22Rv1 (cell line): Measurements from ENCODE around the gene TRANK1.

ENCODE experiments used
- ZFX ChIP-seq: fragments of 450-650 bp; IDR thresholded peaks from 2 replicates; pipeline ENCODE4 v1.6.1; 2017; ENCODE audit warnings: antibody characterized with exemption, borderline replicate concordance
- TF ChIP-seq, protein P1 (sequence below): fragments of 450-650 bp; IDR thresholded peaks from 2 replicates; pipeline ENCODE4 v1.5.1; 2017; ENCODE audit warnings: mild to moderate bottlenecking

DNA sequence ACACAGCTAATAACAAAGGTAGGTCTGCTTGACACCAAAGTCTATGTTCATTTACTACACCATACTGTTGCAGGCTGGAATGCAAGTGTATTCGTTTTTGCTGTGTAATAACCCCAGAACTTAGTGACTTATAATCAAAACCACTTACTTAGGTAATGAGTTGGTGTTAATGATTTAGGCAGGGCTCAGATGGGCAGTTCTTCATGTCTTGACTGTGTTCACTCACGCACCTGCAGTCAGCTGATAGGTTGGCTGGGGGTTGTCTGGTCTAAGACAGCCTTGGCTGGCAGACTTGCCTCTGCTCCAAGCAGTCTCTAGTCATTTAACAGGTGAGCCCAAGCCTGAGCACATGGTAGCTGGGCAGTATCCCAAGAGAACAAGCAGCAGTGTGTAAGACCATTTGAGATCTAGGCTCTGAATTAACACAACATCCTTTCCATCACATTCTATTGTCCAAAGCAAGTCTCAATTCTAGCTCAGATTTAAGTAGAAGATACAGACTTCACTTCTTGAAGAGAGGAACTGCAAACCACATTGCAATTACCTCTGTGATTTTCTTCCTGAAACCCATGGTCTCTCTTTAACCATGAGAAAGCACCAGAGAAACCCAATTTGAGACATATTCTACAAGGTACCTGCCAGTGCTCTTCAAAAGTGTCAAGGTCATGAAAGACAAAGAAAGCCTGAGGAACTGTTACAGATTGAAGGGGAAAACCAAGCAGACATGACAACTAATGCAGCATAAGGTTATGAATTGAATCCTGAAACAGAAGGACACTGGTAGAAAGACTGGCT lies 167.2 kb downstream of the TRANK1 start:
- TF ChIP-seq, protein P1, sequence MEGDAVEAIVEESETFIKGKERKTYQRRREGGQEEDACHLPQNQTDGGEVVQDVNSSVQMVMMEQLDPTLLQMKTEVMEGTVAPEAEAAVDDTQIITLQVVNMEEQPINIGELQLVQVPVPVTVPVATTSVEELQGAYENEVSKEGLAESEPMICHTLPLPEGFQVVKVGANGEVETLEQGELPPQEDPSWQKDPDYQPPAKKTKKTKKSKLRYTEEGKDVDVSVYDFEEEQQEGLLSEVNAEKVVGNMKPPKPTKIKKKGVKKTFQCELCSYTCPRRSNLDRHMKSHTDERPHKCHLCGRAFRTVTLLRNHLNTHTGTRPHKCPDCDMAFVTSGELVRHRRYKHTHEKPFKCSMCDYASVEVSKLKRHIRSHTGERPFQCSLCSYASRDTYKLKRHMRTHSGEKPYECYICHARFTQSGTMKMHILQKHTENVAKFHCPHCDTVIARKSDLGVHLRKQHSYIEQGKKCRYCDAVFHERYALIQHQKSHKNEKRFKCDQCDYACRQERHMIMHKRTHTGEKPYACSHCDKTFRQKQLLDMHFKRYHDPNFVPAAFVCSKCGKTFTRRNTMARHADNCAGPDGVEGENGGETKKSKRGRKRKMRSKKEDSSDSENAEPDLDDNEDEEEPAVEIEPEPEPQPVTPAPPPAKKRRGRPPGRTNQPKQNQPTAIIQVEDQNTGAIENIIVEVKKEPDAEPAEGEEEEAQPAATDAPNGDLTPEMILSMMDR: no peak
- no peak for TF ChIP-seq ZFX
